K562 (cell line): ENCODE measurements around the gene ITPR1.

Source experiments
- CHD1 ChIP-seq: fragments of 200-600 bp; sonication (generic); IDR thresholded peaks from one replicate; pipeline ENCODE4 v1.6.1; 2012; ENCODE audit warnings: mild to moderate bottlenecking, moderate library complexity, low read length, inconsistent platforms
- CTBP1 ChIP-seq: fragments of 450-650 bp; IDR thresholded peaks from 2 replicates; pipeline ENCODE4 v1.6.1; 2016; ENCODE audit warnings: borderline replicate concordance
- EZH2 ChIP-seq: IDR thresholded peaks from 2 replicates; pipeline ENCODE4 v1.6.1; 2012; ENCODE audit warnings: low read depth, mild to moderate bottlenecking, inconsistent platforms, low read length, borderline replicate concordance
- FOXK2 ChIP-seq, 2 experiments: fragments of 450-650 bp; IDR thresholded peaks in 1 of 2; conservative IDR thresholded peaks in 1 of 2; 2 replicates each; pipeline ENCODE4 v1.6.1; 2016; ENCODE audit warnings: low read depth in 2 of 2, mild to moderate bottlenecking in 1 of 2
- L3MBTL2 ChIP-seq: fragments of 450-650 bp; IDR thresholded peaks from 2 replicates; pipeline ENCODE4 v1.6.1; 2016; ENCODE audit warnings: mild to moderate bottlenecking, moderate library complexity
- MXI1 ChIP-seq: IDR thresholded peaks from 2 replicates; pipeline ENCODE4 v1.6.1; 2011; ENCODE audit warnings: low read depth, mild to moderate bottlenecking, improper control_type of control experiment, low read length
- POLR2AphosphoS5 ChIP-seq: IDR thresholded peaks from 2 replicates; pipeline ENCODE4 v1.6.1; 2011; ENCODE audit warnings: mild to moderate bottlenecking, low read depth, low read length, moderate library complexity; ENCODE audit not compliant: control insufficient read depth, insufficient read depth
- ZBTB1 ChIP-seq: sonication (generic); formaldehyde crosslinking; IDR thresholded peaks from 2 replicates; pipeline ENCODE4 v1.8.1; 2023; ENCODE audit warnings: missing genetic modification reagents, low read depth, mild to moderate bottlenecking, borderline replicate concordance
- ZNF347 ChIP-seq: fragments of 450-650 bp; formaldehyde crosslinking; IDR thresholded peaks from 2 replicates; pipeline ENCODE4 v1.4.0; 2020; ENCODE audit warnings: low read depth, mild to moderate bottlenecking, moderate library complexity
- TF ChIP-seq, protein P1 (sequence below): sonication (generic); formaldehyde crosslinking; IDR thresholded peaks from 2 replicates; pipeline ENCODE4 v1.8.1; 2023; ENCODE audit warnings: mild to moderate bottlenecking, missing genetic modification reagents
- TF ChIP-seq, protein P2 (sequence below), 2 experiments: IDR thresholded peaks; 2 replicates each; pipeline ENCODE4 v1.6.1; 2011; ENCODE audit warnings: borderline replicate concordance in 1 of 2, control low read depth in 1 of 2, low read depth in 1 of 2, low read length in 1 of 2, mild to moderate bottlenecking in 1 of 2, mixed read lengths in 1 of 2, moderate library complexity in 1 of 2; ENCODE audit not compliant: insufficient read depth in 1 of 2, insufficient read length in 1 of 2, poor library complexity in 1 of 2, severe bottlenecking in 1 of 2; ENCODE audit errors: extremely low read depth in 1 of 2
- TF ChIP-seq, protein P3 (sequence below): sonication (generic); formaldehyde crosslinking; IDR thresholded peaks from 2 replicates; pipeline ENCODE4 v1.8.1; 2022; ENCODE audit warnings: missing genetic modification reagents
- TF ChIP-seq, protein P4 (sequence below), 2 experiments: fragments of 450-650 bp in 1 of 2; sonication (generic) in 1 of 2; formaldehyde crosslinking; conservative IDR thresholded peaks; 2 replicates each; pipeline versions ENCODE4 v1.4.0 to v1.8.1; 2020 to 2022; ENCODE audit warnings: mild to moderate bottlenecking in 1 of 2, missing genetic modification reagents in 1 of 2

DNA sequence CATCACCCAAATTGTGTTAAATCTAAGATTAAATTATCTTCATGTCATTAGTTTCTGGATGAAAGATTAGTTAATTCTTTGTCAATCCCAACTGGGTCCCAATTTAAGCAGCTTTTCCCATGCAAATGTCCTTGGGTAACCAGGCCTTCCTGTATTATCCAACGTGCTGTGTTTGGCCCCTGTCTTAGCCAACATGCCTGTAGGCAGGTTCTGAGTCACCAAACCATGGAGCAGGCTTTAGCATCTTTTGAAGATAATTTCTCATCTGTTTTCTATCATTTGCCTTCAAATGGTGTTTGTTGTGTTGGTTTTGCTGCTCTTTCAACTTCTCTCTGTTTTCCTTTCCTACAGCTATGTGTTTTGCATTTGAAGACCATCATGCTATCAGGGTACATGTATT is 216.2 kb downstream of the ITPR1 start:
- TF ChIP-seq, protein P1, sequence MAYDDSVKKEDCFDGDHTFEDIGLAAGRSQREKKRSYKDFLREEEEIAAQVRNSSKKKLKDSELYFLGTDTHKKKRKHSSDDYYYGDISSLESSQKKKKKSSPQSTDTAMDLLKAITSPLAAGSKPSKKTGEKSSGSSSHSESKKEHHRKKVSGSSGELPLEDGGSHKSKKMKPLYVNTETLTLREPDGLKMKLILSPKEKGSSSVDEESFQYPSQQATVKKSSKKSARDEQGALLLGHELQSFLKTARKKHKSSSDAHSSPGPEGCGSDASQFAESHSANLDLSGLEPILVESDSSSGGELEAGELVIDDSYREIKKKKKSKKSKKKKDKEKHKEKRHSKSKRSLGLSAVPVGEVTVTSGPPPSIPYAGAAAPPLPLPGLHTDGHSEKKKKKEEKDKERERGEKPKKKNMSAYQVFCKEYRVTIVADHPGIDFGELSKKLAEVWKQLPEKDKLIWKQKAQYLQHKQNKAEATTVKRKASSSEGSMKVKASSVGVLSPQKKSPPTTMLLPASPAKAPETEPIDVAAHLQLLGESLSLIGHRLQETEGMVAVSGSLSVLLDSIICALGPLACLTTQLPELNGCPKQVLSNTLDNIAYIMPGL (CRISPR knock-in tag), result no peak
- TF ChIP-seq, protein P2, sequence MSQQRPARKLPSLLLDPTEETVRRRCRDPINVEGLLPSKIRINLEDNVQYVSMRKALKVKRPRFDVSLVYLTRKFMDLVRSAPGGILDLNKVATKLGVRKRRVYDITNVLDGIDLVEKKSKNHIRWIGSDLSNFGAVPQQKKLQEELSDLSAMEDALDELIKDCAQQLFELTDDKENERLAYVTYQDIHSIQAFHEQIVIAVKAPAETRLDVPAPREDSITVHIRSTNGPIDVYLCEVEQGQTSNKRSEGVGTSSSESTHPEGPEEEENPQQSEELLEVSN (IDR thresholded peaks at IDR 0.05; ENCODE audit: borderline replicate concordance in 1 of 2, extremely low read depth in 1 of 2, insufficient read depth in 1 of 2, insufficient read length in 1 of 2, low read depth in 1 of 2, low read length in 1 of 2, poor library complexity in 1 of 2, severe bottlenecking in 1 of 2), result no peak
- TF ChIP-seq ZBTB1 (CRISPR knock-in tag), result no peak
- TF ChIP-seq, protein P3, sequence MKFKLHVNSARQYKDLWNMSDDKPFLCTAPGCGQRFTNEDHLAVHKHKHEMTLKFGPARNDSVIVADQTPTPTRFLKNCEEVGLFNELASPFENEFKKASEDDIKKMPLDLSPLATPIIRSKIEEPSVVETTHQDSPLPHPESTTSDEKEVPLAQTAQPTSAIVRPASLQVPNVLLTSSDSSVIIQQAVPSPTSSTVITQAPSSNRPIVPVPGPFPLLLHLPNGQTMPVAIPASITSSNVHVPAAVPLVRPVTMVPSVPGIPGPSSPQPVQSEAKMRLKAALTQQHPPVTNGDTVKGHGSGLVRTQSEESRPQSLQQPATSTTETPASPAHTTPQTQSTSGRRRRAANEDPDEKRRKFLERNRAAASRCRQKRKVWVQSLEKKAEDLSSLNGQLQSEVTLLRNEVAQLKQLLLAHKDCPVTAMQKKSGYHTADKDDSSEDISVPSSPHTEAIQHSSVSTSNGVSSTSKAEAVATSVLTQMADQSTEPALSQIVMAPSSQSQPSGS (CRISPR knock-in tag), result no peak
- TF ChIP-seq, protein P4, sequence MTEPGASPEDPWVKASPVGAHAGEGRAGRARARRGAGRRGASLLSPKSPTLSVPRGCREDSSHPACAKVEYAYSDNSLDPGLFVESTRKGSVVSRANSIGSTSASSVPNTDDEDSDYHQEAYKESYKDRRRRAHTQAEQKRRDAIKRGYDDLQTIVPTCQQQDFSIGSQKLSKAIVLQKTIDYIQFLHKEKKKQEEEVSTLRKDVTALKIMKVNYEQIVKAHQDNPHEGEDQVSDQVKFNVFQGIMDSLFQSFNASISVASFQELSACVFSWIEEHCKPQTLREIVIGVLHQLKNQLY (CRISPR knock-in tag; conservative IDR thresholded peaks at IDR 0.05), result no peak
- TF ChIP-seq POLR2AphosphoS5, result no peak
- TF ChIP-seq EZH2, result no peak
- no peak for TF ChIP-seq CHD1
- no peak for TF ChIP-seq MXI1
- no peak for TF ChIP-seq CTBP1
- no peak for TF ChIP-seq FOXK2 (conservative IDR thresholded peaks at IDR 0.05 in 1 of 2, IDR thresholded peaks at IDR 0.05 in 1 of 2; ENCODE audit: low read depth in 2 of 2)
- no peak for TF ChIP-seq ZNF347 (CRISPR knock-in tag)
- TF ChIP-seq L3MBTL2, result no peak
